ENCODE data around the gene DNAJA4. TPM values are rescaled to one million over a fixed set of nuclear protein-coding genes. Genes with fewer than 3 reads are reported as not detected.
A peak's percentile ranks its signal among the peaks of the same experiment; 100 is the strongest.

DNAJA4 gene
- total and polyA plus RNA-seq, 2 of the 8 experiments (the other 6 are each of a cell fraction or from before 2014, with no cell fraction given): 3.6 to 6.2 TPM

DNA sequence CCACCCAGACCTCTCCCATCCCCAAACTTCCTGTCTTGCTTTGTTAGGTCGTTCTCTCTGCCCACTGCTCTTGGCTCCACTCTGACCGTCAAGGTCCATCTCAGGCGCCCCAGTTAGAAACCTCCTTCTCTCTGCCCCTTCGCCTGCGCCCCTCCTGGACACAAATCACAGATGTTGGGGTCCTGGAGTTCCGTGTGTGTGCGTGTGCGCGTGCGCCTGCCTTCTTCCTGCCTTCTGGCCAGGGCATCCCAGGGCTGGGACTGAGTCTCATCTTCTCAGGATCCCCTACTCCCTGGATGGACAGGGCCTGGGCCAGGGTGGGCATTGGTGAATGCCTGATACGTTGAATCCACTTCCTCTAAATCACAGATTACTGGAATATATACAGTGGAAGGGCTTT is 30.9 kb upstream of the DNAJA4 start:
- Histone ChIP-seq H2BK20ac (ENCODE audit: low read length) (peak overlapping the region; percentile 100; the same call in 1 of the 2 replicates), H4K5ac (ENCODE audit: insufficient read length, low read depth, low read length) (no peak overlapping the region), H2BK12ac (ENCODE audit: low read depth, low read length) (peak overlapping the region; percentile 45; the same call in 1 of the 2 replicates), H4K20me1 (replicated peaks in 1 of 2; ENCODE audit: control insufficient read depth in 1 of 2, insufficient read depth in 2 of 2, low read length in 2 of 2) (no peaks in the 10 kb centered on the region), H3K79me1 (ENCODE audit: low read depth, low read length) (no peaks in the 10 kb centered on the region), H3K23ac (ENCODE audit: insufficient read length) (no peak overlapping the region), H3K4me3 (ENCODE audit: extremely low read depth in 1 of 4, insufficient read depth in 2 of 4, low read depth in 3 of 4, low read length in 4 of 4) (no peak overlapping the region), H3K27me3 (replicated peaks in 1 of 4; ENCODE audit: control insufficient read depth in 3 of 4, extremely low read depth in 1 of 4, insufficient read depth in 3 of 4, low read length in 3 of 4) (no peaks in the 10 kb centered on the region), H3K4me2 (ENCODE audit: insufficient read depth in 1 of 2, low read depth in 2 of 2, low read length in 2 of 2) (0 out of 4 replicates have a peak overlapping the region, but pooled peaks of 1 of the 2 experiments have one; percentile 11), H4K8ac (ENCODE audit: extremely low read depth, insufficient read depth, low read length) (no peak overlapping the region), H3K18ac (ENCODE audit: extremely low read depth, low read length) (peak overlapping the region; percentile 78; the same call in 1 of the 2 replicates), H3K9me3 (ENCODE audit: insufficient read depth in 2 of 2, low read depth in 1 of 2, low read length in 1 of 2) (no peaks in the 10 kb centered on the region), H2AK5ac (ENCODE audit: low read depth, low read length) (no peak overlapping the region), H3K14ac (ENCODE audit: insufficient read length) (no peak overlapping the region), H3K23me2 (ENCODE audit: low read depth, low read length) (no peaks in the 10 kb centered on the region; the same call in 1 of the 2 replicates), H3K9ac (replicated peaks in 1 of 4; ENCODE audit: extremely low read depth in 1 of 4, low read depth in 3 of 4, low read length in 3 of 4) (no peak overlapping the region), H3K4ac (replicated peaks; ENCODE audit: insufficient read length, low read depth, low read length) (peak overlapping the region; percentile 44), H2BK5ac (ENCODE audit: low read depth, low read length) (peak overlapping the region; percentile 56; the same call in 1 of the 2 replicates), H2AFZ (ENCODE audit: low read length) (peak overlapping the region; percentile 25; the same call in 1 of the 2 replicates), H2BK120ac (replicated peaks; ENCODE audit: low read depth, low read length) (peak overlapping the region; percentile 24), H3K27ac (ENCODE audit: low read depth, low read length) (no peak overlapping the region), H3K56ac (replicated peaks; ENCODE audit: insufficient read length, low read depth, low read length) (no peak overlapping the region), H4K91ac (replicated peaks; ENCODE audit: insufficient read length, low read length) (peak overlapping the region; percentile 45), H3K4me1 (replicated peaks in 1 of 4; ENCODE audit: control insufficient read depth in 3 of 4, insufficient read depth in 4 of 4, low read length in 3 of 4) (peaks cover 6 to 16% (median 14%) of the 10 kb centered on the region in 4 experiments), H2BK15ac (ENCODE audit: low read length) (no peak overlapping the region), H3K36me3 (ENCODE audit: control insufficient read depth in 2 of 4, insufficient read depth in 4 of 4, low read length in 3 of 4) (no peaks in the 10 kb centered on the region), H3K79me2 (ENCODE audit: control insufficient read depth in 1 of 2, insufficient read depth in 2 of 2, low read length in 2 of 2) (no peaks in the 10 kb centered on the region)
- ChIA-PET POLR2A (ENCODE audit: partially characterized antibody) (no interaction called here), CTCF (ENCODE audit: partially characterized antibody) (interaction anchor here (0.8 to 16.2 kb wide), 4 partner anchors 27 to 113 kb away, joined by 4 to 285 read pairs (median 26); no protein-coding TSS in a partner anchor)
- no peak for FAIRE-seq
- no peak for DNase-seq (ENCODE audit: low read depth in 1 of 2, low spot score in 2 of 2)
- 82% methylated on average over 11 of the region's 11 CpGs; no CpG with 5 or more reads in 1 of the 2 experiments for WGBS, 2 experiments (ENCODE audit: extremely low coverage in 1 of 2, insufficient coverage in 1 of 2, insufficient read length in 1 of 2, insufficient replicate concordance in 2 of 2, low coverage in 1 of 2, low lambda C conversion rate in 2 of 2, missing lambda C conversion rate in 1 of 2)
- TF ChIP-seq GABPA (IDR thresholded peaks at IDR 0.05; ENCODE audit: borderline replicate concordance, insufficient read depth, low read length) (no peak), KDM1A (IDR thresholded peaks at IDR 0.05; ENCODE audit: borderline replicate concordance, low read length) (no peak), POLR2AphosphoS5 (IDR thresholded peaks at IDR 0.05; ENCODE audit: low read depth, low read length) (no peak), GTF2F1 (IDR thresholded peaks at IDR 0.05; ENCODE audit: borderline replicate concordance, low read depth, low read length) (no peak), TAF1 (IDR thresholded peaks at IDR 0.05; ENCODE audit: low read depth, low read length) (no peak), RBBP5 (IDR thresholded peaks at IDR 0.05; ENCODE audit: borderline replicate concordance, low read depth, low read length) (no peak), RNF2 (IDR thresholded peaks at IDR 0.05; ENCODE audit: borderline replicate concordance, low read depth, low read length, missing control alignments, poor library complexity, severe bottlenecking) (no peak)
- TF ChIP-seq, protein P1, sequence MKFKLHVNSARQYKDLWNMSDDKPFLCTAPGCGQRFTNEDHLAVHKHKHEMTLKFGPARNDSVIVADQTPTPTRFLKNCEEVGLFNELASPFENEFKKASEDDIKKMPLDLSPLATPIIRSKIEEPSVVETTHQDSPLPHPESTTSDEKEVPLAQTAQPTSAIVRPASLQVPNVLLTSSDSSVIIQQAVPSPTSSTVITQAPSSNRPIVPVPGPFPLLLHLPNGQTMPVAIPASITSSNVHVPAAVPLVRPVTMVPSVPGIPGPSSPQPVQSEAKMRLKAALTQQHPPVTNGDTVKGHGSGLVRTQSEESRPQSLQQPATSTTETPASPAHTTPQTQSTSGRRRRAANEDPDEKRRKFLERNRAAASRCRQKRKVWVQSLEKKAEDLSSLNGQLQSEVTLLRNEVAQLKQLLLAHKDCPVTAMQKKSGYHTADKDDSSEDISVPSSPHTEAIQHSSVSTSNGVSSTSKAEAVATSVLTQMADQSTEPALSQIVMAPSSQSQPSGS (IDR thresholded peaks at IDR 0.05; ENCODE audit: low read length): no peak
